Ishikawa (cell line): ENCODE measurements around the gene TBC1D13.

Experiments used
- CEBPB ChIP-seq: IDR thresholded peaks from 2 replicates; pipeline ENCODE4 v1.6.1; 2012
- CREB1 ChIP-seq: IDR thresholded peaks from 2 replicates; pipeline ENCODE4 v1.6.1; 2012; ENCODE audit warnings: low read depth
- EGR1 ChIP-seq: IDR thresholded peaks from 2 replicates; pipeline ENCODE4 v1.6.1; 2012
- EP300 ChIP-seq: IDR thresholded peaks from 2 replicates; pipeline ENCODE4 v1.6.1; 2012; ENCODE audit warnings: borderline replicate concordance
- TAF1 ChIP-seq: IDR thresholded peaks from 2 replicates; pipeline ENCODE4 v1.6.1; 2012; ENCODE audit warnings: low read depth, mild to moderate bottlenecking
- TCF12 ChIP-seq: IDR thresholded peaks from 2 replicates; pipeline ENCODE4 v1.6.1; 2012; ENCODE audit warnings: low read depth
- TEAD4 ChIP-seq: IDR thresholded peaks from 2 replicates; pipeline ENCODE4 v1.6.1; 2012
- YY1 ChIP-seq: IDR thresholded peaks from 2 replicates; pipeline ENCODE4 v1.6.1; 2012; ENCODE audit warnings: low read depth
- ZBTB7A ChIP-seq: IDR thresholded peaks from 2 replicates; pipeline ENCODE4 v1.6.1; 2012; ENCODE audit warnings: low read depth
- TF ChIP-seq, protein P1 (sequence below): IDR thresholded peaks from 2 replicates; pipeline ENCODE4 v1.6.1; 2012
- TF ChIP-seq, protein P2 (sequence below): IDR thresholded peaks from 2 replicates; pipeline ENCODE4 v1.6.1; 2012; ENCODE audit warnings: low read depth, mild to moderate bottlenecking
- TF ChIP-seq, protein P3 (sequence below): IDR thresholded peaks from 2 replicates; pipeline ENCODE4 v1.6.1; 2012

DNA sequence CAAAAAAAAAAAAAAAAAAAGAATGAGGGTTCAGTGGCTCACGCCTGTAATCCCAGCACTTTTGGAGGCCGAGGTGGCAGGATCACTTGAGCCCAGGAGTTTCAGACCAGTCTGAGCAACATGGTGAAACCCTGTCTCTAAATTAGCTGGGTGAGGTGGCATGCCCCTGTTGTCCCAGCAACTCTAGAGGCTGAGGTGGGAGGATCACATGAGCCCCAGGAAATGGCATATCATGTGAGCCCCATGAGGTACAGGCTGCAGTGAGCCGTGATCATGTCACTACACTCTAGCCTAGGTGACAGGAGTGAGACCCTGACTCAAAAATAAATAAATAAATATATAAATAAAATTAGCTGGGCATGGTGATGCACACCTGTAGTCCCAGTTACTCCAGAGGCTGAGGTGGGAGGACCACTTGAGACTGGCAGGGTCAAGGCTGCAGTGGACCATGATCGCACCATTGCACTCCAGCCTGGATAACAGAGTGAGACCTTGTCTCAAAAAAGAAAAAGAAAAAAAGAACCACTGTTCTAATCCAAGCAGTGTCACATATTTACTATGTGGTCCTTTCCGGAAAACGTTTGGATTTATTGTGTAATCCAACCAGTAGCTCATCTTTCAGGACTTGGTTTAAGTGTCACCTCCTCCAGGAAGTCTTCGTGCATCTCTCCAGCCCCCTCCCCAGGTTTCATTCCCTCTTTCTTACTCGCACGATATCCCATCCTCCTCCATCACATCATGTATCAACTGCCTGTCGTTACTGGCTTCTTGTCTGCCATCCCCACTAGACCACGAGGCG, 54.8 kb downstream of the TBC1D13 start:
- TF ChIP-seq TCF12 (no peak), TAF1 (no peak), YY1 (no peak), TEAD4 (no peak), CEBPB (no peak), ZBTB7A (no peak), EP300 (no peak), EGR1 (no peak), CREB1 (no peak)
- TF ChIP-seq, protein P1, sequence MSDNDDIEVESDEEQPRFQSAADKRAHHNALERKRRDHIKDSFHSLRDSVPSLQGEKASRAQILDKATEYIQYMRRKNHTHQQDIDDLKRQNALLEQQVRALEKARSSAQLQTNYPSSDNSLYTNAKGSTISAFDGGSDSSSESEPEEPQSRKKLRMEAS, result no peak
- TF ChIP-seq, protein P2, sequence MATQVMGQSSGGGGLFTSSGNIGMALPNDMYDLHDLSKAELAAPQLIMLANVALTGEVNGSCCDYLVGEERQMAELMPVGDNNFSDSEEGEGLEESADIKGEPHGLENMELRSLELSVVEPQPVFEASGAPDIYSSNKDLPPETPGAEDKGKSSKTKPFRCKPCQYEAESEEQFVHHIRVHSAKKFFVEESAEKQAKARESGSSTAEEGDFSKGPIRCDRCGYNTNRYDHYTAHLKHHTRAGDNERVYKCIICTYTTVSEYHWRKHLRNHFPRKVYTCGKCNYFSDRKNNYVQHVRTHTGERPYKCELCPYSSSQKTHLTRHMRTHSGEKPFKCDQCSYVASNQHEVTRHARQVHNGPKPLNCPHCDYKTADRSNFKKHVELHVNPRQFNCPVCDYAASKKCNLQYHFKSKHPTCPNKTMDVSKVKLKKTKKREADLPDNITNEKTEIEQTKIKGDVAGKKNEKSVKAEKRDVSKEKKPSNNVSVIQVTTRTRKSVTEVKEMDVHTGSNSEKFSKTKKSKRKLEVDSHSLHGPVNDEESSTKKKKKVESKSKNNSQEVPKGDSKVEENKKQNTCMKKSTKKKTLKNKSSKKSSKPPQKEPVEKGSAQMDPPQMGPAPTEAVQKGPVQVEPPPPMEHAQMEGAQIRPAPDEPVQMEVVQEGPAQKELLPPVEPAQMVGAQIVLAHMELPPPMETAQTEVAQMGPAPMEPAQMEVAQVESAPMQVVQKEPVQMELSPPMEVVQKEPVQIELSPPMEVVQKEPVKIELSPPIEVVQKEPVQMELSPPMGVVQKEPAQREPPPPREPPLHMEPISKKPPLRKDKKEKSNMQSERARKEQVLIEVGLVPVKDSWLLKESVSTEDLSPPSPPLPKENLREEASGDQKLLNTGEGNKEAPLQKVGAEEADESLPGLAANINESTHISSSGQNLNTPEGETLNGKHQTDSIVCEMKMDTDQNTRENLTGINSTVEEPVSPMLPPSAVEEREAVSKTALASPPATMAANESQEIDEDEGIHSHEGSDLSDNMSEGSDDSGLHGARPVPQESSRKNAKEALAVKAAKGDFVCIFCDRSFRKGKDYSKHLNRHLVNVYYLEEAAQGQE, result no peak
- TF ChIP-seq, protein P3, sequence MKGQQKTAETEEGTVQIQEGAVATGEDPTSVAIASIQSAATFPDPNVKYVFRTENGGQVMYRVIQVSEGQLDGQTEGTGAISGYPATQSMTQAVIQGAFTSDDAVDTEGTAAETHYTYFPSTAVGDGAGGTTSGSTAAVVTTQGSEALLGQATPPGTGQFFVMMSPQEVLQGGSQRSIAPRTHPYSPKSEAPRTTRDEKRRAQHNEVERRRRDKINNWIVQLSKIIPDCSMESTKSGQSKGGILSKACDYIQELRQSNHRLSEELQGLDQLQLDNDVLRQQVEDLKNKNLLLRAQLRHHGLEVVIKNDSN, result no peak
